Coronary artery (tissue), 2 donors: ENCODE data around the gene CWF19L1.

Source experiments
- DNase-seq: peaks from one replicate; pipeline ENCODE4 v3.0.0-alpha.2; 2017; ENCODE audit warnings: low spot score
- H3K27ac ChIP-seq, 2 donors: fragments of 200-600 bp; sonication (generic); one replicate each; pipeline ENCODE4 v1.5.1; 2016 to 2019
- H3K4me3 ChIP-seq: fragments of 200-600 bp; sonication (generic); 2 replicates; pipeline ENCODE4 v1.5.1; 2016; ENCODE audit warnings: mild to moderate bottlenecking, moderate library complexity
- TF ChIP-seq, protein P1 (sequence below): fragments of 200-600 bp; sonication (generic); IDR thresholded peaks from one replicate; pipeline ENCODE4 v1.5.1; 2019; ENCODE audit warnings: antibody characterized with exemption

The CWF19L1 gene

DNA sequence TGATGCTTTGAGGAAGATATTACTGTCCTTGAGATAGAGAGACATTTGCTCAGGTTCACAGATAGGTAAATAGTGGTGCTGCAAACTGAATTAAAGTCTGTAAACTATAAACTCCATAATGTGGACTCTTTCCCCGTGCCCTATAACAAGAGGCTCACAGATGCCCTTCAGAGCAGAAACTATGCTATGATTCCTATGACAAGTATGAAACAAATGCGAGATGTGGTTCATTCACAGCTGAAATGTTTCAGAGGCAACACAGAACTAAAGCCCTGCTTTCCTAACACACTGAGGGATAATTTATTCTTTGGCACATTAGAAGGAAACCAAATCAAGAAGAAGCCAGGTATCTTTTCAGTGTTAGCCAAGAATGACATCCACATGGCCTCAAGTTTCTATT, 51.4 kb downstream of the CWF19L1 start:
- Histone ChIP-seq H3K27ac (no peak overlapping the region), H3K4me3 (no peak overlapping the region)
- TF ChIP-seq, protein P1, sequence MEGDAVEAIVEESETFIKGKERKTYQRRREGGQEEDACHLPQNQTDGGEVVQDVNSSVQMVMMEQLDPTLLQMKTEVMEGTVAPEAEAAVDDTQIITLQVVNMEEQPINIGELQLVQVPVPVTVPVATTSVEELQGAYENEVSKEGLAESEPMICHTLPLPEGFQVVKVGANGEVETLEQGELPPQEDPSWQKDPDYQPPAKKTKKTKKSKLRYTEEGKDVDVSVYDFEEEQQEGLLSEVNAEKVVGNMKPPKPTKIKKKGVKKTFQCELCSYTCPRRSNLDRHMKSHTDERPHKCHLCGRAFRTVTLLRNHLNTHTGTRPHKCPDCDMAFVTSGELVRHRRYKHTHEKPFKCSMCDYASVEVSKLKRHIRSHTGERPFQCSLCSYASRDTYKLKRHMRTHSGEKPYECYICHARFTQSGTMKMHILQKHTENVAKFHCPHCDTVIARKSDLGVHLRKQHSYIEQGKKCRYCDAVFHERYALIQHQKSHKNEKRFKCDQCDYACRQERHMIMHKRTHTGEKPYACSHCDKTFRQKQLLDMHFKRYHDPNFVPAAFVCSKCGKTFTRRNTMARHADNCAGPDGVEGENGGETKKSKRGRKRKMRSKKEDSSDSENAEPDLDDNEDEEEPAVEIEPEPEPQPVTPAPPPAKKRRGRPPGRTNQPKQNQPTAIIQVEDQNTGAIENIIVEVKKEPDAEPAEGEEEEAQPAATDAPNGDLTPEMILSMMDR, result no peak
- DNase-seq, result no peak

DNA sequence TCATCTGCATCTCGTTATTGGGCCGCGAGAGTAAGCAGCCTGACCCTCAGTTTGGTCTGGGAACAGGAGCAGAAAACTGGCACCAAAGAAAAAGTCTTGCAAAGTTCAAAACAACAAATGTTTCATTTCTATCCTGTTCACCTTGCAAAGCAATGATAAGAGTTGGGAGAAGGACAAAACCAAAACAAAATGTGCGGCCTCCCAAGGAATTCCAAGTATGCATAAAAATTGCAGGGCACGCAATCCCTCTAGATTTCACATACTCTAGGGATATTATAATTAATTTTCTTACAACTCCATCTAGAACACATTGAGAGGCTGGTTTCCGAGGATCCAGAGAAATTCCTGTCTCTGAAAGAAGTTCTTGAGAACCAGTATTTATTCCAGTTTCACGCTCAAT, 58.1 kb downstream of the CWF19L1 start:
- DNase-seq, result no peak
- H3K27ac ChIP-seq, result no peak overlapping the region
- TF ChIP-seq, protein P1, result no peak
- H3K4me3 ChIP-seq, result no peak overlapping the region

DNA sequence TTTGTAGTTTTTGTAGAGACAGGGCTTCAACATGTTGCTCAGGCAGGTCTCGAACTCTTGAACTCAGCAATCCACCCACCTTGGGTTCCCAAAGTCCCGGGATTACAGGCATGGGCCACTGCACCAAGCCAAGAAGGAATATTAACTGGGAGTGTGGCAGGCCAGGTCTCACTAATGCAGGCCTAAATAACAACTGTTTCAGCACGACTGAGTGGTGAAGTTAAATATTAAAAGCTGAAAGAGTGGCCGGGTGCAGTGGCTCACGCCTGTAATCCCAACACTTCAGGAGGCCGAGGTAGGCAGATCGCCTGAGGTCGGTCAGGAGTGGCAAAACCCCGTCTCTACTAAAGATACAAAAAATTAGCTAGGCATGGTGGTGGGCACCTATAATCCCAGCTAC, 59.2 kb downstream of the CWF19L1 start:
- H3K4me3 ChIP-seq, result no peak overlapping the region
- no peak overlapping the region for H3K27ac ChIP-seq
- DNase-seq, result no peak
- TF ChIP-seq, protein P1, result no peak

DNA sequence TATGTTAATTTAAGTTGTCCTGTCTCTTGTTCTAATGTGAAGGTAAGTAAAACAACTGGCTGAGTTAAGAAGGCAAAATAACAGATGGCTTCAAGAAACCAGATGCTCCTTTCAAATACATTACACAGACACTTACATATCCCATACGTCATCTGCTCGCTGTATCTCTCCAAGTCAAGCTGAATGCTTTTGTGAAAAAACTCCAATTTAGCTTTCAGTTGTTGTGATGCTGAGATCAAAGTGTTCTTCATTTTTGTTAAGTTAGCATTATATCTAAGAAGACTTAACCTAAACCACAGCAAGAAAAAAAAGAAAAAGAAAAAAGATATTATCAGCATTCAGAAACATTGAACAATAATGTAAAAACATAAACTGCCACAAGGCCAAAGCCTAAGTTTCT, 63.1 kb downstream of the CWF19L1 start:
- TF ChIP-seq, protein P1, result no peak
- DNase-seq, result no peak
- no peak overlapping the region for H3K27ac ChIP-seq
- H3K4me3 ChIP-seq, result no peak overlapping the region

DNA sequence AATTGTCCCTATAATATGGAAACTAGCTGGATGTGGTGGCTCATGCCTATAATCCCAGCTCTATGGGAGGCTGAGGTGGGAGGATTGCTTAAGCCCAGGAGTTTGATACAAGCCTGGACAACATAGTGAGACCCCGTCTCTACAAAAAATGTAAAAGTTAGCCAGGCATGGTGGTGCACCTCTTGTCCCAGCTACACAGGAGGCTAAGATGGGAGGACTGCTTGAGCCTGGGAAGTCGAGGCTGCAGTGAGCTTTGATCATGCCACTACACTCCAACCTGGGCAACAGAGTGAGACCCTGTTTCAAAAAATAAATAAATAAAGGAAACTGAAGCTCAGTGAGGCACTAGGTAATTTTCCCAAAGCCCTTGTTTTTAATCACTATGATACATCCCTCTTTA, 65.9 kb downstream of the CWF19L1 start:
- TF ChIP-seq, protein P1, result no peak
- H3K4me3 ChIP-seq, result no peak overlapping the region
- no peak overlapping the region for H3K27ac ChIP-seq
- no peak for DNase-seq

DNA sequence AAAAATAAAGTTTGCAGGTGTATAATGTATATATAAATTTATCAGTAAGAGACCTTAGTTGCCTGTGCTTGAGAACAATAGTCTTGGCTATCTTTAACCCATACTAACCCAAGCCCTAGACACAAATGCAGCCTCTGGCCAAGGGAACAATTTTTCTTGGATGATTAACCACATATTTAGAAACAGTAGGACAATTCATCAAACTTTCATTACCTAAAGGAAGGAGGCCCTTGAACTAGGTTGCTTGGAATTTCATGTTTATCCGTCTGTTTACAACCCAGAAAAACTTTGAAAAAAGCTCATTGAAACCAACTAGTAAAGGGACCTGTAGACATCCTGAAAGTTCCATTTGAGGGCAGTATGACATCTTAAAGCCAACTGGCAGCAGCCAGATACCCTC, 72.7 kb downstream of the CWF19L1 start:
- no peak overlapping the region for H3K4me3 ChIP-seq
- DNase-seq, result no peak
- H3K27ac ChIP-seq, result no peak overlapping the region
- TF ChIP-seq, protein P1, result no peak

DNA sequence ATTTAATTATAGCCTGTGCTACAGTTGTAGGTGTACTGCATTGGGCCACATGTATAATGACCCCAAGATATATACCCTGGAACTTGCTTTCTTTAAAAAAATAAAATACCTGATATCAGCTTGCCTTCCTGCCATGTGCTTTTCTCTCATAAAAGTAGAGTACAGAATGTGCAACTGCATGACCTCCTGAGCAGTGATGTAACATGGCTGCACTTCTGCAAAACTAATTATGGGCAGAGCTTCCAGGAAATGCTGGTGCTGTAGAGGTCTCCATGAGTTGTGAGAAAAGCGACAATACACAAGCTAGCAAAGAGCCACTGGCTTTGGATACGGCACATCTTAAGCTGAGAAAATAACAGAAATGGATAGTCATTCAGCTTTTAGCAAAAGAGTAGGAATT, 75.1 kb downstream of the CWF19L1 start:
- TF ChIP-seq, protein P1, result no peak
- no peak for DNase-seq
- no peak overlapping the region for H3K27ac ChIP-seq

More for the DNA sequence above, 75.1 kb downstream of the CWF19L1 start:
- no peak overlapping the region for H3K4me3 ChIP-seq
